Neural cell (in vitro differentiated cells): ENCODE measurements around the gene CORO2A. TPM values are rescaled to one million over a fixed set of nuclear protein-coding genes. Genes with fewer than 3 reads are reported as not detected.

Experiments used
- H2AFZ ChIP-seq: fragments of 200-600, 300-800 bp; sonication (generic), shearing (Covaris generic); 2 replicates; pipeline ENCODE4 v1.6.0; 2014; ENCODE audit warnings: low read depth, mild to moderate bottlenecking, antibody characterized with exemption, low read length, moderate library complexity
- H3F3A ChIP-seq: fragments of 200-600 bp; shearing (Covaris generic); 2 replicates; pipeline ENCODE4 v1.6.1; 2016; ENCODE audit warnings: mild to moderate bottlenecking, moderate library complexity, mixed read lengths, antibody characterized with exemption, low read length; ENCODE audit not compliant: insufficient read depth, poor library complexity, severe bottlenecking
- H3K27ac ChIP-seq: fragments of 200-600, 300-800 bp; sonication (generic), shearing (Covaris generic); 2 replicates; pipeline ENCODE4 v1.5.1; 2014; ENCODE audit warnings: mild to moderate bottlenecking, low read length, moderate library complexity
- H3K27me3 ChIP-seq: fragments of 300-800, 200-600 bp; sonication (generic), shearing (Covaris generic); 2 replicates; pipeline ENCODE4 v1.6.0; 2014; ENCODE audit warnings: mild to moderate bottlenecking, low read depth, low read length, moderate library complexity; ENCODE audit not compliant: insufficient read depth
- H3K36me3 ChIP-seq: fragments of 300-800, 200-600 bp; sonication (generic), shearing (Covaris generic); 2 replicates; pipeline ENCODE4 v1.5.1; 2014; ENCODE audit warnings: mild to moderate bottlenecking, antibody characterized with exemption, low read length, moderate library complexity; ENCODE audit not compliant: insufficient read depth
- H3K4me2 ChIP-seq: fragments of 300-800, 200-600 bp; sonication (generic), shearing (Covaris generic); 2 replicates; pipeline ENCODE4 v1.6.0; 2014; ENCODE audit warnings: mild to moderate bottlenecking, low read length
- H3K4me3 ChIP-seq: fragments of 300-800, 200-600 bp; sonication (generic), shearing (Covaris generic); 2 replicates; pipeline ENCODE4 v1.5.1; 2014; ENCODE audit warnings: mild to moderate bottlenecking, low read length, moderate library complexity
- H3K79me2 ChIP-seq: fragments of 200-600 bp; shearing (Covaris generic); replicated peaks from 2 replicates; pipeline ENCODE4 v1.6.0; 2014; ENCODE audit warnings: mild to moderate bottlenecking, low read length, moderate library complexity; ENCODE audit not compliant: insufficient read depth
- H3K9ac ChIP-seq: fragments of 300-800, 200-600 bp; sonication (generic), shearing (Covaris generic); 2 replicates; pipeline ENCODE4 v1.6.1; 2016; ENCODE audit warnings: mild to moderate bottlenecking, low read length, mixed read lengths
- H3K9me2 ChIP-seq: fragments of 200-600 bp; shearing (Covaris generic); 2 replicates; pipeline ENCODE4 v1.6.1; 2016; ENCODE audit warnings: mild to moderate bottlenecking, low read length, mixed read lengths; ENCODE audit not compliant: insufficient read depth
- H3K9me3 ChIP-seq: fragments of 200-600, 300-800 bp; sonication (generic), shearing (Covaris generic); 2 replicates; pipeline ENCODE4 v1.6.1; 2016; ENCODE audit warnings: mild to moderate bottlenecking, mixed run types, low read length, moderate library complexity, mixed read lengths
- H4K20me1 ChIP-seq: fragments of 200-600 bp; shearing (Covaris generic); 2 replicates; pipeline ENCODE4 v1.6.1; 2016; ENCODE audit warnings: mild to moderate bottlenecking, mixed run types; ENCODE audit not compliant: insufficient read depth
- CTCF ChIP-seq: fragments of 450-650 bp; IDR thresholded peaks from 2 replicates; pipeline ENCODE4 v1.5.1; 2014; ENCODE audit warnings: antibody characterized with exemption, mild to moderate bottlenecking, moderate library complexity; ENCODE audit not compliant: poor library complexity, severe bottlenecking
- EP300 ChIP-seq: fragments of 450-650 bp; conservative IDR thresholded peaks from 2 replicates; pipeline ENCODE4 v1.6.1; 2014; ENCODE audit warnings: antibody characterized with exemption, mild to moderate bottlenecking, moderate library complexity; ENCODE audit not compliant: poor library complexity, severe bottlenecking
- EZH2 ChIP-seq: fragments of 200-600, 300-800 bp; shearing (Covaris generic), sonication (generic); IDR thresholded peaks from 2 replicates; pipeline ENCODE4 v1.6.1; 2014; ENCODE audit warnings: antibody characterized with exemption, low read length, borderline replicate concordance, mild to moderate bottlenecking; ENCODE audit not compliant: insufficient read depth, poor library complexity, severe bottlenecking
- MXI1 ChIP-seq: fragments of 450-650 bp; conservative IDR thresholded peaks from 2 replicates; pipeline ENCODE4 v1.6.1; 2014; ENCODE audit warnings: antibody characterized with exemption, mild to moderate bottlenecking; ENCODE audit not compliant: poor library complexity, severe bottlenecking
- POLR2AphosphoS5 ChIP-seq: IDR thresholded peaks from 2 replicates; pipeline ENCODE4 v1.6.1; 2012
- RAD21 ChIP-seq: fragments of 450-650 bp; conservative IDR thresholded peaks from 2 replicates; pipeline ENCODE4 v1.6.1; 2014; ENCODE audit warnings: antibody characterized with exemption, mild to moderate bottlenecking, moderate library complexity
- REST ChIP-seq: IDR thresholded peaks from 2 replicates; pipeline ENCODE4 v1.6.1; 2012; ENCODE audit warnings: borderline replicate concordance
- SMC3 ChIP-seq: fragments of 450-650 bp; conservative IDR thresholded peaks from 2 replicates; pipeline ENCODE4 v1.6.1; 2014; ENCODE audit warnings: antibody characterized with exemption, mild to moderate bottlenecking, moderate library complexity; ENCODE audit not compliant: poor library complexity
- TAF1 ChIP-seq: IDR thresholded peaks from 2 replicates; pipeline ENCODE4 v1.6.1; 2012; ENCODE audit warnings: low read depth
- polyA plus RNA-seq: library from polyadenylated mRNA; depleted of rRNA; stranded (reverse); fragments of >200 nt; gene quantifications from 2 replicates; pipeline ENCODE4 v1.2.3, GENCODE V29; 2014

CORO2A gene
- polyA plus RNA-seq, 1 donor from 2014 or later, result 1.9 TPM

DNA sequence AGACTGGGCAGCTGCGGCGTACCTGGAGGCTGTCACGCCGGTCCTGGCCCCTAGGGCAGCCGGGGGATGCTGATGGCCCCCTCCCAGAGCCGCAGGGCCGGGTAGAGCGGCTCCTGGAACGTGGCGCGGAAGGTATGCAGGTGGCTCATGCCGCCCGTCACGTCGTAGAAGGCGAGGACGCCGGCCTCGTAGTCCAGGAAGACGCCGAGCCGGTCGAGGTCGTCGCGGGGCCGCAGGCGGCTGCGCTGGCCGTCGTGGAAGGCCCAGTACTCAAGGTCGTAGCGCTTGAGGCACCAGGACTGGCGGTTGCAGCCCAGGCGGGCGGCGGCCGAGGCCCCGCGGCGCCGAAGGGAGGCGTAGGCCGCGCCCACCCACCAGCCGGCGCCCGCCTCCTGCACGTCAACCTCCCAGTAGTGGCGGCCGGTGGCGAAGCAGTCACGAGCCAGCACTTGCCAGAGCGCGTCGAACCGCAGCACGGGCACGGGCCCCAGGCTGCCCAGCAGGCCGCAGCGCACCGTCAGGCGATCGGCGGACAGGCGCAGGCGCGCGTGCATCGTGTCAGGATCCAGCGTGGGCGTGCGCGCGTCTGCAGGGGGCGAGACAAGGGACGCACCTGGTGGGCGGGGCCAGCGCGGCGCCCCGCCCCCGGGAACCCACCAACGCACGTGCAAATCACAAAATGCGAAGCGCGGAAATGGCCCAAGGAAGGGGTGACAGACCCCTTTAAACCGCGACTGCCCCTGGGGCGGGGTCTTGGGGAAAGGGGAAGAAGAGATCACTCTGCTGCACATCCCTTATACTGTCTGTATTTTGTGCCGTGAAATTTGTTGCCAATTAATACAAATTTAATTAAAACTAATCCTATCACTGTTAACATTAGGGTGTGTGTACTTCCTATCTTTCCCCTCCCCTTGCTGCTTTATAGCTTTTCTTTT lies 104.8 kb downstream of the CORO2A start:
- no peak overlapping the region for H2AFZ ChIP-seq

More for the DNA sequence above, 104.8 kb downstream of the CORO2A start:
- no peaks in the 10 kb centered on the region for H3K27me3 ChIP-seq
- no peaks in the 10 kb centered on the region for H3F3A ChIP-seq
- TF ChIP-seq CTCF (no peak), SMC3 (no peak), REST (no peak), RAD21 (no peak), EP300 (no peak), MXI1 (no peak), POLR2AphosphoS5 (no peak), TAF1 (no peak), EZH2 (no peak)
- no peak overlapping the region for H3K9ac ChIP-seq
- H3K4me2 ChIP-seq, result no peak overlapping the region
- no peaks in the 10 kb centered on the region for H3K9me3 ChIP-seq
- no peaks in the 10 kb centered on the region for H3K79me2 ChIP-seq
- no peaks in the 10 kb centered on the region for H3K9me2 ChIP-seq
- H3K36me3 ChIP-seq, result no peaks in the 10 kb centered on the region
- H3K4me3 ChIP-seq, result no peak overlapping the region
- no peak overlapping the region for H3K27ac ChIP-seq
- H4K20me1 ChIP-seq, result no peaks in the 10 kb centered on the region
